Smooth muscle cell (in vitro differentiated cells): ENCODE results near the gene NELFCD. TPM values are rescaled to one million over a fixed set of nuclear protein-coding genes. Genes with fewer than 3 reads are reported as not detected.
"Not testable (repeated sequence)": the region's sequence is repeated elsewhere in the genome, so short reads cannot be mapped to it uniquely, and the experiment has no call there.

ENCODE experiments used
- DNase-seq: peaks from one replicate; lab custom pipeline; 2025; ENCODE audit not compliant: unreplicated experiment; lab: John Stamatoyannopoulos, UW
- H2AFZ ChIP-seq: fragments of 200-600 bp; sonication (generic); 2 replicates; pipeline ENCODE4 v1.6.0; 2016; ENCODE audit warnings: antibody characterized with exemption, low read depth, mild to moderate bottlenecking
- H3F3A ChIP-seq: fragments of 200-600 bp; sonication (generic); 2 replicates; pipeline ENCODE4 v1.6.0; 2017; ENCODE audit warnings: antibody characterized with exemption, low read depth
- H3K27ac ChIP-seq: fragments of 200-600 bp; sonication (generic); 2 replicates; pipeline ENCODE4 v1.5.1; 2016; ENCODE audit warnings: low read depth, mild to moderate bottlenecking
- H3K27me3 ChIP-seq: fragments of 200-600 bp; sonication (generic); 2 replicates; pipeline ENCODE4 v1.6.1; 2016; ENCODE audit warnings: low read depth, mild to moderate bottlenecking
- H3K36me3 ChIP-seq: fragments of 200-600 bp; sonication (generic); 2 replicates; pipeline ENCODE4 v1.5.1; 2016; ENCODE audit warnings: low read depth
- H3K4me1 ChIP-seq: fragments of 200-600 bp; sonication (generic); 2 replicates; pipeline ENCODE4 v1.5.1; 2016; ENCODE audit warnings: low read depth
- H3K4me2 ChIP-seq: fragments of 200-600 bp; sonication (generic); 2 replicates; pipeline ENCODE4 v1.6.0; 2016; ENCODE audit warnings: mild to moderate bottlenecking
- H3K4me3 ChIP-seq: fragments of 200-600 bp; sonication (generic); 2 replicates; pipeline ENCODE4 v1.5.1; 2016; ENCODE audit warnings: mild to moderate bottlenecking
- H3K79me2 ChIP-seq: fragments of 200-600 bp; sonication (generic); 2 replicates; pipeline ENCODE4 v1.6.0; 2016; ENCODE audit warnings: low read depth, mild to moderate bottlenecking
- H3K9ac ChIP-seq: fragments of 200-600 bp; sonication (generic); 2 replicates; pipeline ENCODE4 v1.6.0; 2016; ENCODE audit warnings: low read depth
- H3K9me3 ChIP-seq: fragments of 200-600 bp; sonication (generic); replicated peaks from 2 replicates; pipeline ENCODE4 v1.5.1; 2016; ENCODE audit warnings: low read depth
- H4K20me1 ChIP-seq: fragments of 200-600 bp; sonication (generic); 2 replicates; pipeline ENCODE4 v1.6.0; 2016; ENCODE audit warnings: low read depth
- WGBS: methylation state at CpG from one replicate; pipeline ENCODE4 v1.1.7; 2016; ENCODE audit warnings: low lambda C conversion rate; 5-methylcytosine and 5-hydroxymethylcytosine counted together
- polyA plus RNA-seq: library from polyadenylated mRNA; unstranded; fragments of >200 nt; fragmentation: Nextera tagmentation; extraction: Ambion mirVana; gene quantifications from 2 replicates; pipeline ENCODE4 v1.2.1, GENCODE V29; 2016
- total RNA-seq: library from RNA; depleted of rRNA; stranded (reverse); fragments of >200 nt; gene quantifications from 2 replicates; pipeline ENCODE4 v1.2.3, GENCODE V29; 2014
- TF ChIP-seq, protein P1 (sequence below): fragments of 200-600 bp; sonication (generic); IDR thresholded peaks from 2 replicates; pipeline ENCODE4 v1.5.1; 2017; ENCODE audit warnings: borderline replicate concordance, mild to moderate bottlenecking, antibody characterized with exemption; ENCODE audit not compliant: insufficient read depth, poor library complexity, severe bottlenecking

The NELFCD gene
- total and polyA plus RNA-seq, 2 experiments from 2014 or later = 25.4 to 40.3 TPM

DNA sequence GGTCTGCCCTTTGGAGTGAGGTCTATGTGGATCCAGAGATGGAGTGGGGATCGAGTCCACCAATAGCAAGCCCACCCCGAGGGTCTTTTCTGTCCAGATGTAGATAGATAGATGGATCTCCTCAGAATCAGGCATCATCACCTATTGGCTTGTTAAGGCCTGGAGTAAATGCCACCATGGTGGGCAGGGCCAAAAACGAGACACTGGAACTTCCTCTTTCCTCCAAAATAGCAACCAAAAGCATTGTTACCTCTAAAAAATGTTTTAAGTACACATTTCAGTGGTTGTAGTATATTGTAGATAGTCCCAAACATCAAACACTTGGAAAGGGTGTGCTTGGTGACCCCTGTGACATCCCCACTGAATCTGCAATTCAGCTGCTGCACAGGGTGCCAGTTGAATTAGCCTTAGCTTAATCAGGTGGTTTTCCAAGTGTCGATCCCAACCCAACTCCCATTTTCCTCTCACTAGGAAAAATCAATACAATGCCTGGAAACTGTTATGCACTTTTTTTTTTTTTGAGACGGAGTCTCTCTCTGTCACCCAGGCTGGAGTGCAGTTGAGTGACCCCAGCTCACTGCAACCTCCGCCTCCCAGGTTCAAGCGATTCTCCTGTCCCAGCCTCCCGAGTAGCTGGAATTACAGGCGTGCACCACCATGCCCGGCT lies 35.0 kb upstream of the NELFCD start:
- no peaks in the 10 kb centered on the region for H3K9me3 ChIP-seq
- H3K4me1 ChIP-seq = no peaks in the 10 kb centered on the region
- H3K27me3 ChIP-seq = no peaks in the 10 kb centered on the region
- H3K36me3 ChIP-seq = no peaks in the 10 kb centered on the region
- TF ChIP-seq, protein P1, sequence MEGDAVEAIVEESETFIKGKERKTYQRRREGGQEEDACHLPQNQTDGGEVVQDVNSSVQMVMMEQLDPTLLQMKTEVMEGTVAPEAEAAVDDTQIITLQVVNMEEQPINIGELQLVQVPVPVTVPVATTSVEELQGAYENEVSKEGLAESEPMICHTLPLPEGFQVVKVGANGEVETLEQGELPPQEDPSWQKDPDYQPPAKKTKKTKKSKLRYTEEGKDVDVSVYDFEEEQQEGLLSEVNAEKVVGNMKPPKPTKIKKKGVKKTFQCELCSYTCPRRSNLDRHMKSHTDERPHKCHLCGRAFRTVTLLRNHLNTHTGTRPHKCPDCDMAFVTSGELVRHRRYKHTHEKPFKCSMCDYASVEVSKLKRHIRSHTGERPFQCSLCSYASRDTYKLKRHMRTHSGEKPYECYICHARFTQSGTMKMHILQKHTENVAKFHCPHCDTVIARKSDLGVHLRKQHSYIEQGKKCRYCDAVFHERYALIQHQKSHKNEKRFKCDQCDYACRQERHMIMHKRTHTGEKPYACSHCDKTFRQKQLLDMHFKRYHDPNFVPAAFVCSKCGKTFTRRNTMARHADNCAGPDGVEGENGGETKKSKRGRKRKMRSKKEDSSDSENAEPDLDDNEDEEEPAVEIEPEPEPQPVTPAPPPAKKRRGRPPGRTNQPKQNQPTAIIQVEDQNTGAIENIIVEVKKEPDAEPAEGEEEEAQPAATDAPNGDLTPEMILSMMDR = no peak
- H3K4me3 ChIP-seq = no peak overlapping the region
- no peak overlapping the region for H3K4me2 ChIP-seq
- H3K9ac ChIP-seq = no peak overlapping the region
- no peak for DNase-seq
- H4K20me1 ChIP-seq = no peaks in the 10 kb centered on the region
- no peak overlapping the region for H3K27ac ChIP-seq
- no peaks in the 10 kb centered on the region for H3F3A ChIP-seq
- H2AFZ ChIP-seq = no peak overlapping the region
- H3K79me2 ChIP-seq = no peaks in the 10 kb centered on the region
- 90% methylated on average over 10 of the region's 10 CpGs for WGBS

DNA sequence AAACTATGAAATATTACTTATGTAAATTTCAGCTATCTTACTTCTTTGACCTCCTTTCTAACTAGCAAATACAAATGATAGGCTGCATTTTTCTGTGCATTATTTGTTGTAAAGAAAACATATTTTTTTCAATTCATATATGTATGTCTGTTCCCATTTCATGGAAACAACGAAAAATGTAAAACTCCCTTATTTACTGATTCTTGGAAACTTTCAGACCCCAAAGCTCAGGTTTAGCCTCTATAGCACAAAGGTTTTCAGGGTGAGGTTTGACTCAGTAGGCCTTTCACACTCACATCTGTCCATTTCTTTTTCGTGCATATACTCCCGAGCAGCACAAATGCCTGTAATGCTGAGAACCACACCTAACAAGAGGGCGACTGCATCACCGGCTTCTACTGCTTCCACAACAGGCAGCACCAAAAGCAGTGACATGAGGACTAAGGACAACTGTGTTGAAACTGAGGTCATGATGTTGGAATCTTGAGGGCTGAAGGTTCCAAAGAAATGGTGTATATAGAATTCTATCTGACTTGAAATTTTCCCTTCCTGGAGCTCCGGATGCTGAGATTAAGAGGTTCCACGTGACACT lies 33.2 kb upstream of the NELFCD start:
- not testable (repeated sequence) for H3K79me2 ChIP-seq, H4K20me1 ChIP-seq, H3K36me3 ChIP-seq, H3K9me3 ChIP-seq, H2AFZ ChIP-seq, H3K4me3 ChIP-seq, H3K27ac ChIP-seq, H3F3A ChIP-seq, DNase-seq, H3K27me3 ChIP-seq, H3K4me2 ChIP-seq, H3K4me1 ChIP-seq, H3K9ac ChIP-seq
- 90% methylated on average over 7 of the region's 7 CpGs for WGBS

DNA sequence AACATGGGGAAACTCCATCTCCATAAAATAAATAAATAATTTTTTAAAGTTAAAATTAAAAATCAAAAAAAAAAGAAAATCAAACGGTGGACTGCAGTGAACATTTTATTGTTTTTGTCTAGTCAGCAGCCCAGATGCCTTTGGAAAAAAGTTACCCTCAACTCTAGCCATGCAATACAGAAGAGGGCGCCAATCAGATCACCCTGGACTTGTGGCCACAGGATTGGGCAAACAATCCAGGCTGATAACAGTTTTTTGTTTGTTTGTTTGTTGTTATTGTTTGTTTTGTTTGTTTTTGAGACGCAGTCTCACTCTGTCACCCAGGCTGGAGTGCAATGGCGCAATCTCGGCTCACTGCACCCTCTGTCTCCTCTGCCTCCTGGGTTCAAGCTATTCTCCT lies 30.5 kb upstream of the NELFCD start:
- Histone ChIP-seq H3K79me2 (no peaks in the 10 kb centered on the region), H4K20me1 (no peaks in the 10 kb centered on the region), H3K27me3 (no peaks in the 10 kb centered on the region), H3K4me3 (no peak overlapping the region), H3K27ac (no peak overlapping the region), H3F3A (no peaks in the 10 kb centered on the region), H3K4me1 (no peaks in the 10 kb centered on the region), H3K4me2 (no peak overlapping the region), H2AFZ (no peak overlapping the region), H3K36me3 (no peaks in the 10 kb centered on the region), H3K9me3 (no peaks in the 10 kb centered on the region), H3K9ac (no peak overlapping the region)
- DNase-seq = no peak
- TF ChIP-seq, protein P1 = no peak
- 79% methylated on average over 5 of the region's 5 CpGs for WGBS

DNA sequence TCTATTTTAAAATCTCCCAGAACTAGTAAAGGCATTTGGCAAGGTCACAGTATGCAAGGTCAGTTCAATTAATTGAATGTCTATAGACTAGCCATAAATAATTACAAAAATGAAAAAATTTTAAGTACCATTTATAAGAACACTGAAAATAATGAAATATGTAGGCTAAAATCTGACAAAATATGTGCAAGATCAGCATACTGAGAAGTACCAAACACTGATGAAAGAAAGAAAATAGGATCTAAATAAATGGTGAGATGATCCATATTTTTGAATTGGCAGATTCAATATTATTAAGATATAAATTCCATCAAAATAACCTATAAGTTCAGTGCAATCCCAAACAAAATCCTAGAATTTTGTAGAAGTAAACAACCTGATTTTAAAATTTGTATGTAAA lies 28.0 kb upstream of the NELFCD start:
- Histone ChIP-seq H2AFZ (no peak overlapping the region), H3F3A (no peaks in the 10 kb centered on the region), H3K4me1 (no peaks in the 10 kb centered on the region), H4K20me1 (no peaks in the 10 kb centered on the region), H3K4me2 (no peak overlapping the region), H3K36me3 (no peaks in the 10 kb centered on the region), H3K79me2 (no peaks in the 10 kb centered on the region), H3K27me3 (no peaks in the 10 kb centered on the region), H3K27ac (no peak overlapping the region), H3K4me3 (no peak overlapping the region), H3K9ac (no peak overlapping the region), H3K9me3 (no peaks in the 10 kb centered on the region)
- DNase-seq = no peak
- TF ChIP-seq, protein P1 = no peak
